DND-41 (cell line): ENCODE data around the gene CTTNBP2.

ENCODE experiments used
- ATAC-seq: fragments of 200-7000 bp; cut with Tn5 transposase; 3 replicates; pipeline ENCODE4 v1.9.1; 2021; ENCODE audit warnings: low read depth; ENCODE audit not compliant: insufficient read depth
- DNase-seq: peaks from one replicate; pipeline ENCODE4 v3.0.0-alpha.2; 2020
- H2AFZ ChIP-seq: 2 replicates; pipeline ENCODE4 v1.6.0; 2012; ENCODE audit warnings: low read depth, low read length
- H3K27ac ChIP-seq: 2 replicates; pipeline ENCODE4 v1.5.1; 2012; ENCODE audit warnings: low read length, inconsistent platforms
- H3K27me3 ChIP-seq: fragments of 200-600 bp; sonication (generic); 2 replicates; pipeline ENCODE4 v1.6.0; 2012; ENCODE audit warnings: low read length, mild to moderate bottlenecking, inconsistent platforms; ENCODE audit not compliant: insufficient read depth, poor library complexity
- H3K36me3 ChIP-seq: 2 replicates; pipeline ENCODE4 v1.5.1; 2012; ENCODE audit warnings: low read length, inconsistent platforms; ENCODE audit not compliant: insufficient read depth
- H3K4me1 ChIP-seq: 2 replicates; pipeline ENCODE4 v1.5.1; 2012; ENCODE audit warnings: mild to moderate bottlenecking, low read length; ENCODE audit not compliant: insufficient read depth
- H3K4me2 ChIP-seq: 2 replicates; pipeline ENCODE4 v1.6.0; 2012; ENCODE audit warnings: mild to moderate bottlenecking, moderate library complexity, low read length, inconsistent platforms; ENCODE audit not compliant: insufficient read depth
- H3K4me3 ChIP-seq, 2 experiments: fragments of 200-600 bp in 1 of 2; shearing (Covaris generic) in 1 of 2; 2 replicates each; pipeline ENCODE4 v1.5.1; 2012 to 2016; ENCODE audit warnings: inconsistent platforms in 2 of 2, low read length in 2 of 2, mild to moderate bottlenecking in 2 of 2, low read depth in 1 of 2, moderate library complexity in 1 of 2
- H3K79me2 ChIP-seq: 2 replicates; pipeline ENCODE4 v1.6.0; 2012; ENCODE audit warnings: low read length, inconsistent platforms; ENCODE audit not compliant: insufficient read depth
- H3K9ac ChIP-seq: 2 replicates; pipeline ENCODE4 v1.6.0; 2012; ENCODE audit warnings: low read depth, mild to moderate bottlenecking, inconsistent platforms, low read length, moderate library complexity
- H3K9me3 ChIP-seq: 2 replicates; pipeline ENCODE4 v1.5.1; 2012; ENCODE audit warnings: low read length, moderate library complexity, mild to moderate bottlenecking, inconsistent platforms; ENCODE audit not compliant: insufficient read depth, severe bottlenecking
- H4K20me1 ChIP-seq: 2 replicates; pipeline ENCODE4 v1.6.0; 2012; ENCODE audit warnings: low read length; ENCODE audit not compliant: insufficient read depth
- EZH2 ChIP-seq: IDR thresholded peaks from 3 replicates; pipeline ENCODE4 v1.6.1; 2012; ENCODE audit warnings: borderline replicate concordance, low read depth, mild to moderate bottlenecking, moderate library complexity, low read length, inconsistent platforms; ENCODE audit not compliant: severe bottlenecking
- TF ChIP-seq, protein P1 (sequence below): IDR thresholded peaks from 2 replicates; pipeline ENCODE4 v1.5.1; 2012; ENCODE audit warnings: borderline replicate concordance, low read length, moderate library complexity, mild to moderate bottlenecking; ENCODE audit not compliant: poor library complexity, severe bottlenecking; ENCODE audit errors: extremely low read depth

Gene CTTNBP2

GRCh38 chr7:117682681-117683385 is 190.4 kb downstream of the CTTNBP2 start:
- no peaks in the 10 kb centered on the region for H3K79me2 ChIP-seq
- DNase-seq (no peak), ATAC-seq (no peak)
- no peaks in the 10 kb centered on the region for H3K9me3 ChIP-seq
- H2AFZ ChIP-seq = no peak overlapping the region
- H3K27ac ChIP-seq = no peak overlapping the region
- H3K4me3 ChIP-seq = no peak overlapping the region
- no peak overlapping the region for H3K9ac ChIP-seq
- H3K4me2 ChIP-seq = no peak overlapping the region
- no peaks in the 10 kb centered on the region for H3K36me3 ChIP-seq
- H3K27me3 ChIP-seq = no peaks in the 10 kb centered on the region
- TF ChIP-seq EZH2 = no peak
- TF ChIP-seq, protein P1, sequence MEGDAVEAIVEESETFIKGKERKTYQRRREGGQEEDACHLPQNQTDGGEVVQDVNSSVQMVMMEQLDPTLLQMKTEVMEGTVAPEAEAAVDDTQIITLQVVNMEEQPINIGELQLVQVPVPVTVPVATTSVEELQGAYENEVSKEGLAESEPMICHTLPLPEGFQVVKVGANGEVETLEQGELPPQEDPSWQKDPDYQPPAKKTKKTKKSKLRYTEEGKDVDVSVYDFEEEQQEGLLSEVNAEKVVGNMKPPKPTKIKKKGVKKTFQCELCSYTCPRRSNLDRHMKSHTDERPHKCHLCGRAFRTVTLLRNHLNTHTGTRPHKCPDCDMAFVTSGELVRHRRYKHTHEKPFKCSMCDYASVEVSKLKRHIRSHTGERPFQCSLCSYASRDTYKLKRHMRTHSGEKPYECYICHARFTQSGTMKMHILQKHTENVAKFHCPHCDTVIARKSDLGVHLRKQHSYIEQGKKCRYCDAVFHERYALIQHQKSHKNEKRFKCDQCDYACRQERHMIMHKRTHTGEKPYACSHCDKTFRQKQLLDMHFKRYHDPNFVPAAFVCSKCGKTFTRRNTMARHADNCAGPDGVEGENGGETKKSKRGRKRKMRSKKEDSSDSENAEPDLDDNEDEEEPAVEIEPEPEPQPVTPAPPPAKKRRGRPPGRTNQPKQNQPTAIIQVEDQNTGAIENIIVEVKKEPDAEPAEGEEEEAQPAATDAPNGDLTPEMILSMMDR = no peak
- H3K4me1 ChIP-seq = peaks cover 11% of the 10 kb centered on the region
- H4K20me1 ChIP-seq = no peaks in the 10 kb centered on the region

DNA sequence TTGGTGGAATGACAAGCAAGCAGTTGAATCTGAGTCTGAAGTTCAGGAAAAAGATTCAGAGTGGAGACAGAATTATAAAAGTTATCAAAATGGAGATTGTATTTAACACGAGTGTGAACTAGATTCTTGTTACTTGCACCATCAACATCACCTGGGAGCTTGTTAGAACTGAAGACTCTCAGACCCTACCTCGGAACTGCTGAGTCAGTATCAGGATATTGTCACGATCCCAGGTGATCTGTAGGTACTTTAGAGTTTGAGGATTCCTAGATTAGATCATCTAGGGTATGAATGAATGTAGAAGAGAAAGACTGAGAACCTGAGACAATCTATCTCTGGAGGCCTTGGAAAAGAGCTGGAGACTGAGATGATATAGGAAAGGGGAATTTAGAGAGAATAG is 194.1 kb downstream of the CTTNBP2 start:
- Histone ChIP-seq H4K20me1 (no peaks in the 10 kb centered on the region), H3K4me3 (no peak overlapping the region), H3K36me3 (no peaks in the 10 kb centered on the region), H3K9ac (no peak overlapping the region), H3K27ac (no peak overlapping the region), H3K9me3 (no peaks in the 10 kb centered on the region), H2AFZ (no peak overlapping the region), H3K4me2 (no peak overlapping the region), H3K79me2 (no peaks in the 10 kb centered on the region), H3K4me1 (peaks cover 19% of the 10 kb centered on the region), H3K27me3 (no peaks in the 10 kb centered on the region)
- no peak for ATAC-seq
- TF ChIP-seq, protein P1 = no peak
- no peak for TF ChIP-seq EZH2
- no peak for DNase-seq

DNA sequence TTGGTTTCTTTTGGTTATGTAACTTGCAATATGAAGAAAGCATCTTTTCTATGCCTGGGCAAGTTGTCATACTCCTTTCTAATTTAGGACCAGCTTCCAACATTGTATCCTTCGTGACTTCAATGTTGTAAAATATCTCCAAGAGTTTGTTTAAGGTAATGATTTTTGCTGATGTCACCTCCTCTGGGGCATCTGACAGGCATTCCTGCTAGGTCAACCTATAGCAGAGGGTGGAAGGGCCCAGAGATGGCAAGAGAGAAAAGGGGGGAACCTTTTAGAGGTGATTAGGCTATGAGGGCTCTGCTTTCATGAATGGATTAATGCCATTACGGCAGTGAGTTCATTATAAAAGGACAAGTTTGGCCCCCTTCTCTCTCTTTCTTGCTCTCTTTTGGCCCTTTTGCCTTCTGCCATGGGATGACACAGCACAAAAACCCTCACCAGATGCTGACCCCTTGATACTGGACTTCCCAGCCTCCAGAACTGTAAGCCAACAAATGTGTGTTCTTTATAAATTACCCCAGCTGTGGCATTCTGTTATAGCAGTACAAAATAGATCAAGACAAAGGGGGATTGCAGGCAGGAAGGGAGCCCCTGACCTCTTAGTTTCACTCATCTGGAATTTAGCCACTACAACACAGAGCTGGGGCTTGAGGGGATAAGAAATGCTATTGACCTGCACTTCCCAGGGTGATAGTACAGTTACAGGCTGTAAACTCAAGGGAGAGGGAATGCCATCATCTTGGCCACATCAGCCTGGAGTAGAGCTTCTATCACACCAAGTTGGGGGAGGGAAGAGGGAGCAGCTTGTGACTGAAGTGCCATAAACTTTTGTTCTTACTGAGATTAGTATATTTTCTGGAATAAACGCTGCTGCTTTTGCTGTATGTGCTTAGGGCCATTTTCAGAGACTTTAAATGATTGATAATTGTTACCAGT is 197.5 kb downstream of the CTTNBP2 start:
- Histone ChIP-seq H3K4me1 (peaks cover 27% of the 10 kb centered on the region), H3K4me3 (no peak overlapping the region), H3K79me2 (no peaks in the 10 kb centered on the region), H3K4me2 (no peak overlapping the region), H4K20me1 (no peaks in the 10 kb centered on the region), H3K27me3 (no peaks in the 10 kb centered on the region), H3K27ac (no peak overlapping the region), H2AFZ (peak overlapping the region; percentile 42; the same call in 1 of the 2 replicates), H3K36me3 (no peaks in the 10 kb centered on the region), H3K9ac (no peak overlapping the region), H3K9me3 (peaks cover 2% of the 10 kb centered on the region)
- no peak for TF ChIP-seq EZH2
- TF ChIP-seq, protein P1 = no peak
- ATAC-seq (no peak; the same call in 2 of the 3 replicates), DNase-seq (no peak)
